ENCODE data around the gene SPOCK1. TPM values are rescaled to one million over a fixed set of nuclear protein-coding genes. Genes with fewer than 3 reads are reported as not detected.

SPOCK1 gene
- polyA plus RNA-seq, 3 donors: 1.8 to 5.7 (median 2.1) TPM

DNA sequence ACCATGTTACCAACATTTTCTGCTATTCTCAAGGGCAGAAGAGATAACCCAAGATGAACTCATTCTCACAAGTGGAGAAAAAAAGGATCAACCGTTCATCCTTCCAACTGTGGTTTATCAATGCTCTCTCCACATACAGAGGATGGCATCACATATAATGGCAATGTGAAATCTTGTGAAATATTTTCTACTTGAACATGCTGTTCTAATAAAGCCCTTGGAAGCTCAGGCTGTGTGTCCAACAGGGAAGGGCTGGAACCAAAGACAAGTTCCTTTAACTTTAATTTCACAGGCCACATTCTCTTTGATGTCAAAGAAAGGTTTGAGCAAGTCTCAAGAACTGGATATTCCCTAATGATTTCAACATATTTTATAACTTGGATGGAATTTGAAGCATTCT lies 230.5 kb downstream of the SPOCK1 start:
- no peaks in the 10 kb centered on the region for H3K9me3 ChIP-seq (replicated peaks in 1 of 2; ENCODE audit: control insufficient read depth in 1 of 2, insufficient read depth in 1 of 2, low read length in 2 of 2)
- H3K27me3 Mint-ChIP-seq (ENCODE audit: low read depth in 3 of 3): peaks cover 3 to 7% (median 7%) of the 10 kb centered on the region in 3 donors
- H2AFZ ChIP-seq (ENCODE audit: insufficient read depth, low read depth, low read length, poor library complexity, severe bottlenecking): no peak overlapping the region
- H3K4me1 ChIP-seq (ENCODE audit: control insufficient read depth in 1 of 2, insufficient read depth in 2 of 2, low read length in 2 of 2): no peaks in the 10 kb centered on the region
- H3K4me1 Mint-ChIP-seq: no peaks in the 10 kb centered on the region
- H3K36me3 ChIP-seq (replicated peaks in 1 of 2; ENCODE audit: control insufficient read depth in 1 of 2, insufficient read depth in 2 of 2, low read length in 2 of 2): no peaks in the 10 kb centered on the region
- H3K4me2 ChIP-seq (replicated peaks; ENCODE audit: extremely low read depth, low read length, poor library complexity, severe bottlenecking): no peak overlapping the region
- H3K27me3 ChIP-seq (ENCODE audit: control insufficient read depth in 2 of 2, insufficient read depth in 2 of 2, low read length in 2 of 2): no peaks in the 10 kb centered on the region
- H3K4me3 Mint-ChIP-seq: no peak overlapping the region
- intact Hi-C loops (cut with micrococcal nuclease): no loop called here
- H3K4me3 ChIP-seq (replicated peaks in 1 of 3; ENCODE audit: low read depth in 2 of 3, low read length in 3 of 3): no peak overlapping the region
- no peak overlapping the region for H3K9ac ChIP-seq (ENCODE audit: insufficient read depth, low read length, poor library complexity, severe bottlenecking)
- H3K27ac Mint-ChIP-seq: no peak overlapping the region
- H3K79me2 ChIP-seq (ENCODE audit: insufficient read depth, low read length): no peaks in the 10 kb centered on the region
- no peak for DNase-seq
- H3K36me3 Mint-ChIP-seq: no peaks in the 10 kb centered on the region
- WGBS (ENCODE audit: insufficient coverage): no CpG with 5 or more reads among the region's 1 CpG
- no peaks in the 10 kb centered on the region for H4K20me1 ChIP-seq (ENCODE audit: insufficient read depth, low read length)
- H3K9me3 Mint-ChIP-seq: peaks cover 0 to 3% (median 0%) of the 10 kb centered on the region in 7 donors
- no peak for TF ChIP-seq CTCF (IDR thresholded peaks at IDR 0.05)
- H3K27ac ChIP-seq (ENCODE audit: low read depth in 1 of 2, low read length in 2 of 2): no peak overlapping the region

GRCh38 chr5:137266186-137266585 lies 232.9 kb downstream of the SPOCK1 start:
- H3K4me3 Mint-ChIP-seq: no peak overlapping the region
- Histone ChIP-seq H3K79me2 (ENCODE audit: insufficient read depth, low read length) (no peaks in the 10 kb centered on the region), H3K9ac (ENCODE audit: insufficient read depth, low read length, poor library complexity, severe bottlenecking) (no peak overlapping the region), H2AFZ (ENCODE audit: insufficient read depth, low read depth, low read length, poor library complexity, severe bottlenecking) (no peak overlapping the region), H3K4me1 (ENCODE audit: control insufficient read depth in 1 of 2, insufficient read depth in 2 of 2, low read length in 2 of 2) (no peaks in the 10 kb centered on the region), H3K27me3 (ENCODE audit: control insufficient read depth in 2 of 2, insufficient read depth in 2 of 2, low read length in 2 of 2) (peaks cover 0 to 2% of the 10 kb centered on the region in 2 donors), H3K27ac (ENCODE audit: low read depth in 1 of 2, low read length in 2 of 2) (no peak overlapping the region), H3K9me3 (replicated peaks in 1 of 2; ENCODE audit: control insufficient read depth in 1 of 2, insufficient read depth in 1 of 2, low read length in 2 of 2) (no peaks in the 10 kb centered on the region), H4K20me1 (ENCODE audit: insufficient read depth, low read length) (no peaks in the 10 kb centered on the region), H3K4me3 (replicated peaks in 1 of 3; ENCODE audit: low read depth in 2 of 3, low read length in 3 of 3) (no peak overlapping the region), H3K4me2 (replicated peaks; ENCODE audit: extremely low read depth, low read length, poor library complexity, severe bottlenecking) (no peak overlapping the region), H3K36me3 (replicated peaks in 1 of 2; ENCODE audit: control insufficient read depth in 1 of 2, insufficient read depth in 2 of 2, low read length in 2 of 2) (no peaks in the 10 kb centered on the region)
- no peak overlapping the region for H3K27ac Mint-ChIP-seq
- no peaks in the 10 kb centered on the region for H3K36me3 Mint-ChIP-seq
- WGBS (ENCODE audit: insufficient coverage): no CpG with 5 or more reads among the region's 4 CpGs
- intact Hi-C loops (cut with micrococcal nuclease): no loop called here
- H3K27me3 Mint-ChIP-seq (ENCODE audit: low read depth in 3 of 3): peaks cover 0 to 9% (median 7%) of the 10 kb centered on the region in 3 donors
- no peak for DNase-seq
- peaks cover 0 to 3% (median 0%) of the 10 kb centered on the region in 7 donors for H3K9me3 Mint-ChIP-seq
- no peak for TF ChIP-seq CTCF (IDR thresholded peaks at IDR 0.05)
- H3K4me1 Mint-ChIP-seq: no peaks in the 10 kb centered on the region
